ENCODE measurements around the gene C1orf232.

Gene C1orf232

GRCh38 chr1:26168410-26169197 is at the start of gene C1orf232:
TSS of gene C1orf232 (minus strand) at chr1:26168963. CDS start at chr1:26168499, 464 bp downstream.
- DNase-seq = no peak
- in situ Hi-C loops (cut with HindIII; ENCODE audit: low pct_ligation_motif_present, low pct_unique_long_range_greater_than_20kb, low sequenced_read_pairs) = no loop called here

GRCh38 chr1:26215246-26215645 is 46.5 kb upstream of the C1orf232 start:
- in situ Hi-C loops (cut with HindIII; ENCODE audit: low pct_ligation_motif_present, low pct_unique_long_range_greater_than_20kb, low sequenced_read_pairs) = no loop called here
- no peak for DNase-seq

DNA sequence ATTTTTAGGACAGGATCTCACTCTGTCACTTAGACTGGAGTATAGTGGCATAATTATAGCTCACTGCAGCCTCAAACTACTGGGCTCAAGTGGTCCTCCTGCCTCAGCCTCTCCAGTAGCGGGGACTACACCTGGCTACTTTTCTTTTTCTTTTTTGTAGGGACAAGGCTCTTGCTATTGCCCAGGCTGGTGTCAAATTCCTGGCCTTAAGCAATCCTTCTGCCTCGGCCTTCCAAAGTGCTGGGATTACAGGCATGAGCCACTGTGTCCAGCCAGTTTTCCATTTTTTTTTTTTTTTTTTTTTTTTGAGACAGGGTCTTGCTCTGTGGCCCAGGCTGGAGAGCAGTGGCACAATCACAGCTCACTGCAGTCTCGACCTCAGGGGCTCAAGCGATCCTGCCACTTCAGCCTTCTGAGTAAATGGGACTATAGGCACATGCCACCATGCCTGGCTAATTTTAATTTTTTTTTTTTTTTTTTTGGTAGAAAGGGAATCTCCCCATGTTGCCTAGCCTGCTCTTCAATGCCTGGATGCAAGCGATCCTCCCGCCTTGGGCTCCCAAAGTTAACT is 44.7 kb upstream of the C1orf232 start:
- in situ Hi-C loops (cut with HindIII; ENCODE audit: low pct_ligation_motif_present, low pct_unique_long_range_greater_than_20kb, low sequenced_read_pairs) = no loop called here
- no peak for DNase-seq

DNA sequence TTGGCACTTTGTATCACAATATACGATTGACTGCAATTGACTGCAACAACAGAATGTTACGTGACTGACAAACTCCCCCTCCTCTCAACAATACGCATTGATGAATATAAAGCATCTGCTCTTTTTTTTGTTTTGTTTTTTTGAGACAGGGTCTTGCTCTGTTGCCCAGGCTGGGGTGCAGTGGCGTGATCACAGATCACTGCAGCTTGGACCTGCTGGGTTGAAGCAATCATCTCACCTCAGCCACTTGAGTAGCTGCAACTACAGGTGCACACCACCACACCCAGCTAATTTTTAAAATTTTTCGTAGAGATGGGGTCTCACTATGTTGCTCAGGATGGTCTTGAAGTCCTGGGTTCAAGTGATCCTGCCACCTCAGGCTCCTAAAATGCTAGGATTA is 44.0 kb upstream of the C1orf232 start:
- no peak for DNase-seq
- in situ Hi-C loops (cut with HindIII; ENCODE audit: low pct_ligation_motif_present, low pct_unique_long_range_greater_than_20kb, low sequenced_read_pairs) = no loop called here

GRCh38 chr1:26210147-26210870 is 41.5 kb upstream of the C1orf232 start:
- in situ Hi-C loops (cut with HindIII; ENCODE audit: low pct_ligation_motif_present, low pct_unique_long_range_greater_than_20kb, low sequenced_read_pairs) = no loop called here
- no peak for DNase-seq

DNA sequence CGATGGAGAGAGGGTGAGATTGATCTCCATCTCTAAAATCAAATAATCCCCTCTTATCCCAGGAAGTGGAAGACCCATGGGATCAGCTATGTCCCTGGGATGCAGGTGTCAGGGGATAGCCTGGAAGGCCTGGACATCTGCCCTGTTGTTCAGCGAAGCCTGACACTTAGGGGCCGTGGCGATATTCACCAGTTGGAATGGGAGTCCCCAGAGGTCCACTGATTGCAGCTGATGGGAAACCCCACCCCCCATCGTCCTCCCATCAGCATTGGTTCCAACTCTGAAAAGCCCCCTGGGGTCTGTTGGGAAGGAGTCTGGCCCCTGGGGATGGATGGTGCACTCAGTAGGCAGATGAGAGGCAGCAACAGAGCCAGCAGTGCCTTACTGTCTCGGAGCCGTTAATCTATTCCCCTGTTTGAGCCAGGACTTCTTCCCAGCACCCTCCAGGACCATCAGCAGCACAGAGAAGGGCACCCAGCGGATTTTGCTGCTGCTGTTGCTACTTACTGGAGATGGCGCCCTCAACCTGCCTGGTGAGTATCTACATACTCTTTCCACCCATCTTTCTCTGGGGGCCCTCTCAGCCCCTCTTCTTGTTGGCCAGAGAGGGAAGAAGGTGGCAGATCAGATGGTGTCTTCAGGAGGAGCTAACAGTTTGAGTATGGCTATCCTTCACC is 35.0 kb upstream of the C1orf232 start:
- DNase-seq = no peak
- in situ Hi-C loops (cut with HindIII; ENCODE audit: low pct_ligation_motif_present, low pct_unique_long_range_greater_than_20kb, low sequenced_read_pairs) = no loop called here

DNA sequence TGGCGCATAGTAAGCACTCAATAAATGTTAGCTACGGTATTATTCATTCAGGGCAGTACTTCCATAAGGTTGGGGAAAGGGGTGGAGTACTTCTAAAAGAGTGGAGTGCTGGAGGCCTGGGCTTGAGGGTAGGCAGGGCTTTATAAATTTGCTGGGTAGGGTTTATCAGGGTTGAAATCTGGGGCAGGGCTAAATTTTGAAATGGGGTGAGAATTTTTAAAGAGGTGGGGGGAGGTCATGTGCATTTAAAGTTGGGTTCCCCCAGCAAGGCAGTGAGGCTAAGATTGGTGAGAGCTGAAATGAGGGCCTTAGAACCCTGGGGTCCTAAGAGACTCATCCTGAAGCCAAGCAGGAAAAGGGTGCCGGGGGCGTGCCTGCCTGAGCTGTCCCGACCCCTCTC is 31.6 kb upstream of the C1orf232 start:
- DNase-seq = no peak
- in situ Hi-C loops (cut with HindIII; ENCODE audit: low pct_ligation_motif_present, low pct_unique_long_range_greater_than_20kb, low sequenced_read_pairs) = no loop called here

- no peak for DNase-seq
- in situ Hi-C loops (cut with HindIII; ENCODE audit: low pct_ligation_motif_present, low pct_unique_long_range_greater_than_20kb, low sequenced_read_pairs) = no loop called here
These were observed 29.1 kb upstream of the C1orf232 start for GRCh38 chr1:26197813-26198212.

GRCh38 chr1:26197301-26197700 is 28.5 kb upstream of the C1orf232 start:
- in situ Hi-C loops (cut with HindIII; ENCODE audit: low pct_ligation_motif_present, low pct_unique_long_range_greater_than_20kb, low sequenced_read_pairs) = no loop called here
- DNase-seq = no peak

- in situ Hi-C loops (cut with HindIII; ENCODE audit: low pct_ligation_motif_present, low pct_unique_long_range_greater_than_20kb, low sequenced_read_pairs) = no loop called here
- DNase-seq = no peak
These were observed 27.0 kb upstream of the C1orf232 start for GRCh38 chr1:26195805-26196204.

- in situ Hi-C loops (cut with HindIII; ENCODE audit: low pct_ligation_motif_present, low pct_unique_long_range_greater_than_20kb, low sequenced_read_pairs) = no loop called here
- no peak for DNase-seq
These were observed 23.0 kb upstream of the C1orf232 start for GRCh38 chr1:26191739-26192138.

GRCh38 chr1:26190373-26190987 is 21.7 kb upstream of the C1orf232 start, which contains the start of gene CATSPER4:
TSS of gene CATSPER4 (plus strand) at chr1:26190602. CDS start at chr1:26190628, 26 bp downstream.
- no peak for DNase-seq
- in situ Hi-C loops (cut with HindIII; ENCODE audit: low pct_ligation_motif_present, low pct_unique_long_range_greater_than_20kb, low sequenced_read_pairs) = no loop called here

- in situ Hi-C loops (cut with HindIII; ENCODE audit: low pct_ligation_motif_present, low pct_unique_long_range_greater_than_20kb, low sequenced_read_pairs) = no loop called here
- DNase-seq = no peak
These were observed 21.1 kb upstream of the C1orf232 start for GRCh38 chr1:26189751-26190275.

GRCh38 chr1:26189331-26189730 is 20.6 kb upstream of the C1orf232 start:
- DNase-seq = no peak
- in situ Hi-C loops (cut with HindIII; ENCODE audit: low pct_ligation_motif_present, low pct_unique_long_range_greater_than_20kb, low sequenced_read_pairs) = no loop called here

GRCh38 chr1:26188477-26188876 is 19.7 kb upstream of the C1orf232 start:
- DNase-seq = no peak
- in situ Hi-C loops (cut with HindIII; ENCODE audit: low pct_ligation_motif_present, low pct_unique_long_range_greater_than_20kb, low sequenced_read_pairs) = no loop called here

- no peak for DNase-seq
- in situ Hi-C loops (cut with HindIII; ENCODE audit: low pct_ligation_motif_present, low pct_unique_long_range_greater_than_20kb, low sequenced_read_pairs) = no loop called here
These were observed 19.1 kb upstream of the C1orf232 start for GRCh38 chr1:26187882-26188281.

GRCh38 chr1:26184883-26185282 is 16.1 kb upstream of the C1orf232 start:
- in situ Hi-C loops (cut with HindIII; ENCODE audit: low pct_ligation_motif_present, low pct_unique_long_range_greater_than_20kb, low sequenced_read_pairs) = no loop called here
- no peak for DNase-seq

DNA sequence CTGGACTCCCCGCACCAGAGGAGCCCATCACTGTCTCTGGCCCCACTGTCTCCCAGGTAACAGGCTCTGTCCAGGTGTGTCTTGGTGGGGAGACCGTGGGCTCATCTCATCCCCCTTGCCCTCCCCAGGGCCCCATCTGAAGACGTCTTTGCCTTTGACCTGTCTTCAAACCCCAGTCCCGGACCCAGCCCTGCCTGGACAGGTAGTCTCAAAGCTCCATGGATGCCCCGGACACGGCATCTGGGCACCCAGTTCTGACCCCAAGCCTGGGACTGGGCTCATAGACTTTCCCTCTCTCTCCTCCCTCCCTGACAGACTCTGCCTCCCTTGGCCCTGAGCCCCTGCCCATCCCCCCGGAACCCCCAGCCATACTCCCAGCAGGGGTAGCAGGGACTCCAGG is 15.3 kb upstream of the C1orf232 start:
- in situ Hi-C loops (cut with HindIII; ENCODE audit: low pct_ligation_motif_present, low pct_unique_long_range_greater_than_20kb, low sequenced_read_pairs) = no loop called here
- no peak for DNase-seq

GRCh38 chr1:26182383-26182696 is 13.6 kb upstream of the C1orf232 start:
- DNase-seq = no peak
- in situ Hi-C loops (cut with HindIII; ENCODE audit: low pct_ligation_motif_present, low pct_unique_long_range_greater_than_20kb, low sequenced_read_pairs) = no loop called here

Measured in ACHN (cell line).